HEK293 (cell line): ENCODE data around the gene ZSWIM4.
A peak's percentile ranks its signal among the peaks of the same experiment; 100 is the strongest.

Source experiments
- CTCF ChIA-PET: fragments of 350-600 bp; formaldehyde crosslinking; extraction: SDS; loops from one replicate; lab custom pipeline; 2021; ENCODE audit warnings: antibody characterized with exemption; lab: Yijun Ruan, JAX
- POLR2A ChIA-PET: fragments of 300-600 bp; formaldehyde crosslinking; extraction: SDS; loops from one replicate; lab custom pipeline; 2020; ENCODE audit warnings: antibody characterized with exemption, inconsistent platforms; lab: Yijun Ruan, JAX
- H3K27ac ChIP-seq: fragments of 200-500 bp; sonication (Bioruptor generic); 2 replicates; pipeline ENCODE4 v1.5.1; 2014; ENCODE audit warnings: low read depth, low read length, control low read depth, inconsistent platforms; ENCODE audit errors: extremely low read depth
- H3K36me3 ChIP-seq, 2 experiments: fragments of 200-500 bp in 1 of 2; sonication (Bioruptor generic) in 1 of 2; 1 replicate in 1 of 2; 2 replicates in 1 of 2; pipeline ENCODE4 v1.5.1; 2014 to 2017; ENCODE audit warnings: inconsistent platforms in 2 of 2, low read length in 2 of 2; ENCODE audit not compliant: control insufficient read depth in 2 of 2, insufficient read depth in 1 of 2
- H3K4me1 ChIP-seq: fragments of 200-500 bp; sonication (Bioruptor generic); 2 replicates; pipeline ENCODE4 v1.5.1; 2014; ENCODE audit warnings: mild to moderate bottlenecking, low read length, inconsistent platforms; ENCODE audit not compliant: control insufficient read depth, insufficient read depth
- H3K4me3 ChIP-seq: 2 replicates; pipeline ENCODE4 v1.5.1; 2011; ENCODE audit warnings: low read depth, mild to moderate bottlenecking, control low read depth, low read length, moderate library complexity
- H3K9me3 ChIP-seq: fragments of 200-500 bp; sonication (Bioruptor generic); 2 replicates; pipeline ENCODE4 v1.5.1; 2014; ENCODE audit warnings: low read depth, low read length, inconsistent platforms; ENCODE audit not compliant: control insufficient read depth, insufficient read depth
- IKZF3 ChIP-seq: fragments of 450-650 bp; IDR thresholded peaks from 2 replicates; pipeline ENCODE4 v1.5.0; 2018; ENCODE audit warnings: missing biosample characterization, mild to moderate bottlenecking, missing genetic modification characterization, moderate library complexity
- KLF7 ChIP-seq: fragments of 450-650 bp; formaldehyde crosslinking; IDR thresholded peaks from 2 replicates; pipeline ENCODE4 v1.5.1; 2016; ENCODE audit warnings: missing biosample characterization, missing genetic modification characterization, borderline replicate concordance
- KLF8 ChIP-seq: fragments of 450-650 bp; formaldehyde crosslinking; IDR thresholded peaks from 2 replicates; pipeline ENCODE4 v1.5.1; 2016; ENCODE audit warnings: missing biosample characterization, missing genetic modification characterization
- KLF9 ChIP-seq: fragments of 450-650 bp; formaldehyde crosslinking; IDR thresholded peaks from 2 replicates; pipeline ENCODE4 v1.5.1; 2016; ENCODE audit warnings: missing biosample characterization, missing genetic modification characterization, low read depth
- REPIN1 ChIP-seq: fragments of 450-650 bp; formaldehyde crosslinking; IDR thresholded peaks from 2 replicates; pipeline ENCODE4 v1.5.1; 2017; ENCODE audit warnings: missing biosample characterization, missing genetic modification characterization, low read depth
- SALL2 ChIP-seq: fragments of 450-650 bp; formaldehyde crosslinking; IDR thresholded peaks from 2 replicates; pipeline ENCODE4 v1.5.0; 2017; ENCODE audit warnings: missing biosample characterization, mild to moderate bottlenecking, missing genetic modification characterization, borderline replicate concordance
- SP2 ChIP-seq: fragments of 450-650 bp; formaldehyde crosslinking; IDR thresholded peaks from 2 replicates; pipeline ENCODE4 v1.5.1; 2016; ENCODE audit warnings: missing biosample characterization, missing genetic modification characterization
- SP3 ChIP-seq: fragments of 450-650 bp; formaldehyde crosslinking; IDR thresholded peaks from 2 replicates; pipeline ENCODE4 v1.5.1; 2016; ENCODE audit warnings: missing biosample characterization, missing genetic modification characterization
- WT1 ChIP-seq: fragments of 450-650 bp; formaldehyde crosslinking; IDR thresholded peaks from 2 replicates; pipeline ENCODE4 v1.5.1; 2016; ENCODE audit warnings: missing biosample characterization, missing genetic modification characterization
- ZBTB20 ChIP-seq: fragments of 450-650 bp; formaldehyde crosslinking; IDR thresholded peaks from 2 replicates; pipeline ENCODE4 v1.5.1; 2016; ENCODE audit warnings: missing biosample characterization, missing genetic modification characterization
- ZFHX2 ChIP-seq: fragments of 450-650 bp; formaldehyde crosslinking; conservative IDR thresholded peaks from 2 replicates; pipeline ENCODE4 v1.5.1; 2016; ENCODE audit warnings: missing biosample characterization, missing genetic modification characterization
- ZFP3 ChIP-seq: fragments of 450-650 bp; formaldehyde crosslinking; IDR thresholded peaks from 2 replicates; pipeline ENCODE4 v1.5.1; 2016; ENCODE audit warnings: low read depth, missing biosample characterization, missing genetic modification characterization
- ZNF155 ChIP-seq: fragments of 450-650 bp; formaldehyde crosslinking; IDR thresholded peaks from 2 replicates; pipeline ENCODE4 v1.5.1; 2016; ENCODE audit warnings: missing biosample characterization, missing genetic modification characterization
- ZNF302 ChIP-seq: fragments of 450-650 bp; formaldehyde crosslinking; IDR thresholded peaks from 2 replicates; pipeline ENCODE4 v1.5.1; 2016; ENCODE audit warnings: missing biosample characterization, missing genetic modification characterization, low read depth
- ZNF362 ChIP-seq: fragments of 450-650 bp; formaldehyde crosslinking; IDR thresholded peaks from 2 replicates; pipeline ENCODE4 v1.5.1; 2016; ENCODE audit warnings: missing biosample characterization, missing genetic modification characterization
- ZNF791 ChIP-seq: fragments of 450-650 bp; formaldehyde crosslinking; IDR thresholded peaks from 2 replicates; pipeline ENCODE4 v1.5.1; 2016; ENCODE audit warnings: missing biosample characterization, missing genetic modification characterization
- ZNF792 ChIP-seq: fragments of 450-650 bp; formaldehyde crosslinking; IDR thresholded peaks from 2 replicates; pipeline ENCODE4 v1.5.1; 2016; ENCODE audit warnings: missing biosample characterization, missing genetic modification characterization
- ZSCAN30 ChIP-seq: fragments of 450-650 bp; IDR thresholded peaks from 2 replicates; pipeline ENCODE4 v1.5.1; 2018; ENCODE audit warnings: missing biosample characterization, mild to moderate bottlenecking, missing genetic modification characterization, moderate library complexity
- ZXDB ChIP-seq: fragments of 450-650 bp; formaldehyde crosslinking; IDR thresholded peaks from 2 replicates; pipeline ENCODE4 v1.5.1; 2016; ENCODE audit warnings: missing biosample characterization, missing genetic modification characterization
- TF ChIP-seq, protein P1 (sequence below): fragments of 450-650 bp; formaldehyde crosslinking; IDR thresholded peaks from 2 replicates; pipeline ENCODE4 v1.5.1; 2016; ENCODE audit warnings: missing biosample characterization, missing genetic modification characterization, low read depth
- TF ChIP-seq, protein P2 (sequence below): fragments of 450-650 bp; formaldehyde crosslinking; optimal IDR thresholded peaks from 2 replicates; pipeline ENCODE3; 2016; ENCODE audit warnings: missing biosample characterization, mild to moderate bottlenecking, missing genetic modification characterization
- TF ChIP-seq, protein P3 (sequence below): fragments of 450-650 bp; formaldehyde crosslinking; IDR thresholded peaks from 2 replicates; pipeline ENCODE4 v1.5.1; 2017; ENCODE audit warnings: missing biosample characterization, missing genetic modification characterization
- TF ChIP-seq, protein P4 (sequence below): fragments of 450-650 bp; formaldehyde crosslinking; IDR thresholded peaks from 2 replicates; pipeline ENCODE4 v1.5.1; 2016; ENCODE audit warnings: missing biosample characterization, missing genetic modification characterization, borderline replicate concordance
- TF ChIP-seq, protein P5 (sequence below): fragments of 450-650 bp; IDR thresholded peaks from 2 replicates; pipeline ENCODE4 v1.5.1; 2018; ENCODE audit warnings: missing biosample characterization, mild to moderate bottlenecking, missing genetic modification characterization

ZSWIM4 gene

GRCh38 chr19:13763265-13763664 lies 32.0 kb upstream of the ZSWIM4 start:
- Histone ChIP-seq H3K27ac (no peak overlapping the region), H3K4me3 (no peak overlapping the region), H3K4me1 (no peaks in the 10 kb centered on the region), H3K9me3 (no peaks in the 10 kb centered on the region), H3K36me3 (peaks cover 25 to 63% of the 10 kb centered on the region in 2 experiments; a peak in 2 of 3 replicates)
- CTCF ChIA-PET, result no interaction called here
- POLR2A ChIA-PET, result interaction anchor here (0.5 to 1.5 kb wide), 3 partner anchors 14 to 961 kb away, joined by 3 to 4 read pairs (median 4); partner anchors contain the start of genes FARSA and THSD8
- TF ChIP-seq ZNF155 (tag by site-specific recombination), result no peak
- TF ChIP-seq, protein P1, sequence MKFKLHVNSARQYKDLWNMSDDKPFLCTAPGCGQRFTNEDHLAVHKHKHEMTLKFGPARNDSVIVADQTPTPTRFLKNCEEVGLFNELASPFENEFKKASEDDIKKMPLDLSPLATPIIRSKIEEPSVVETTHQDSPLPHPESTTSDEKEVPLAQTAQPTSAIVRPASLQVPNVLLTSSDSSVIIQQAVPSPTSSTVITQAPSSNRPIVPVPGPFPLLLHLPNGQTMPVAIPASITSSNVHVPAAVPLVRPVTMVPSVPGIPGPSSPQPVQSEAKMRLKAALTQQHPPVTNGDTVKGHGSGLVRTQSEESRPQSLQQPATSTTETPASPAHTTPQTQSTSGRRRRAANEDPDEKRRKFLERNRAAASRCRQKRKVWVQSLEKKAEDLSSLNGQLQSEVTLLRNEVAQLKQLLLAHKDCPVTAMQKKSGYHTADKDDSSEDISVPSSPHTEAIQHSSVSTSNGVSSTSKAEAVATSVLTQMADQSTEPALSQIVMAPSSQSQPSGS, result no peak
- TF ChIP-seq ZSCAN30 (tag by site-specific recombination), result no peak

DNA sequence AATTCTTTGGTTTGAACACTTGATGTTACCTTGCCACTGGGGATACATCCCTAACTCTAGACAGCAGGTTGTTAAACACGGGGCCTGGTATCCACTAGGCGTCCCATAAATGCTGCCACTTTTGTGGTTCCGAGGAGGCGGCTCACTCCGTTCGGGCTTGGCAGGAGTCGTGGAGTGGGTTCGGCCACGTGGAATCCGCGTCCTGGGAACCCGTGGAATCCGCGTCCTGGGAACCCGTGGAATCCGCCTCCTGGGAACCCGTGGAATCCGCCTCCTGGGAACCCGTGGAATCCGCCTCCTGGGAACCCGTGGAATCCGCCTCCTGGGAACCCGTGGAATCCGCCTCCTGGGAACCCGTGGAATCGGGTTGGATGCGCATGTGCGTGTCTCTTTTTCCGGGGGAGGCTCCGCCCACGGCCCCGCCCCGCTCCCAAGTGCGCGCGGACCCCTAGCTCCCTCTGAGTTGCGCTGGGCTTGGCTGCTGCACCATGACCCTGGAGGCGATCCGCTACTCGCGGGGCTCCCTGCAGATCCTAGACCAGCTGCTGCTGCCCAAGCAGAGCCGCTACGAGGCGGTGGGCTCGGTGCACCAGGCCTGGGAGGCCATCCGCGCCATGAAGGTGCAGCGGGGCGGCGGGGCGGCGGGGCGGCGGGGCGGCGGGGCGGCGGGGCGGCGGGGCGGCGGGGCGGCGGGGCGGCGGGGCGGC lies 31.0 kb upstream of the ZSWIM4 start, which contains the start of gene MRI1:
MRI1 (plus strand) TSS at position 422 of the 707 bp plus-strand sequence; CDS start at position 489, 67 bp downstream.
- Histone ChIP-seq H3K4me1 (no peaks in the 10 kb centered on the region), H3K27ac (peak within 1 kb of the TSS; percentile 35), H3K9me3 (no peaks in the 10 kb centered on the region), H3K36me3 (peaks cover 29 to 63% of the 10 kb centered on the region in 2 experiments; a peak in 2 of 3 replicates), H3K4me3 (peak within 1 kb of the TSS; percentile 85)
- ChIA-PET POLR2A (interaction anchor here (0.6 to 2.1 kb wide), 10 partner anchors 10 to 316 kb away, joined by 3 to 30 read pairs (median 4); partner anchors contain the start of gene C19orf53), CTCF (interaction anchor here (1.1 kb wide), 1 partner anchor 31 kb away, joined by 4 read pairs; no protein-coding TSS in a partner anchor)
- TF ChIP-seq ZFHX2 (peak; percentile 73), REPIN1 (no peak), KLF7 (tag by site-specific recombination) (0 out of 2 replicates have a peak, but pooled peaks have one; percentile 21), ZNF792 (tag by site-specific recombination) (0 out of 2 replicates have a peak, but pooled peaks have one; percentile 72), SP3 (tag by site-specific recombination) (peak; percentile 70), KLF8 (tag by site-specific recombination) (peak; percentile 44; the same call in 1 of the 2 replicates), KLF9 (peak; percentile 83), WT1 (no peak), ZFP3 (tag by site-specific recombination) (no peak), ZXDB (tag by site-specific recombination) (peak; percentile 100), SALL2 (tag by site-specific recombination) (no peak), IKZF3 (tag by site-specific recombination) (peak; percentile 92), ZNF362 (no peak), SP2 (peak; percentile 74), ZNF791 (no peak), ZBTB20 (tag by site-specific recombination) (0 out of 2 replicates have a peak, but pooled peaks have one; percentile 1), ZNF302 (tag by site-specific recombination) (no peak)
- TF ChIP-seq, protein P2, sequence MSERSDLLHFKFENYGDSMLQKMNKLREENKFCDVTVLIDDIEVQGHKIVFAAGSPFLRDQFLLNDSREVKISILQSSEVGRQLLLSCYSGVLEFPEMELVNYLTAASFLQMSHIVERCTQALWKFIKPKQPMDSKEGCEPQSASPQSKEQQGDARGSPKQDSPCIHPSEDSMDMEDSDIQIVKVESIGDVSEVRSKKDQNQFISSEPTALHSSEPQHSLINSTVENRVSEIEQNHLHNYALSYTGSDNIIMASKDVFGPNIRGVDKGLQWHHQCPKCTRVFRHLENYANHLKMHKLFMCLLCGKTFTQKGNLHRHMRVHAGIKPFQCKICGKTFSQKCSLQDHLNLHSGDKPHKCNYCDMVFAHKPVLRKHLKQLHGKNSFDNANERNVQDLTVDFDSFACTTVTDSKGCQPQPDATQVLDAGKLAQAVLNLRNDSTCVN (tag by site-specific recombination), result peak; percentile 53
- TF ChIP-seq, protein P3, sequence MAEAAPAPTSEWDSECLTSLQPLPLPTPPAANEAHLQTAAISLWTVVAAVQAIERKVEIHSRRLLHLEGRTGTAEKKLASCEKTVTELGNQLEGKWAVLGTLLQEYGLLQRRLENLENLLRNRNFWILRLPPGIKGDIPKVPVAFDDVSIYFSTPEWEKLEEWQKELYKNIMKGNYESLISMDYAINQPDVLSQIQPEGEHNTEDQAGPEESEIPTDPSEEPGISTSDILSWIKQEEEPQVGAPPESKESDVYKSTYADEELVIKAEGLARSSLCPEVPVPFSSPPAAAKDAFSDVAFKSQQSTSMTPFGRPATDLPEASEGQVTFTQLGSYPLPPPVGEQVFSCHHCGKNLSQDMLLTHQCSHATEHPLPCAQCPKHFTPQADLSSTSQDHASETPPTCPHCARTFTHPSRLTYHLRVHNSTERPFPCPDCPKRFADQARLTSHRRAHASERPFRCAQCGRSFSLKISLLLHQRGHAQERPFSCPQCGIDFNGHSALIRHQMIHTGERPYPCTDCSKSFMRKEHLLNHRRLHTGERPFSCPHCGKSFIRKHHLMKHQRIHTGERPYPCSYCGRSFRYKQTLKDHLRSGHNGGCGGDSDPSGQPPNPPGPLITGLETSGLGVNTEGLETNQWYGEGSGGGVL (tag by site-specific recombination), result peak; percentile 65; the same call in 1 of the 2 replicates
- TF ChIP-seq, protein P4, sequence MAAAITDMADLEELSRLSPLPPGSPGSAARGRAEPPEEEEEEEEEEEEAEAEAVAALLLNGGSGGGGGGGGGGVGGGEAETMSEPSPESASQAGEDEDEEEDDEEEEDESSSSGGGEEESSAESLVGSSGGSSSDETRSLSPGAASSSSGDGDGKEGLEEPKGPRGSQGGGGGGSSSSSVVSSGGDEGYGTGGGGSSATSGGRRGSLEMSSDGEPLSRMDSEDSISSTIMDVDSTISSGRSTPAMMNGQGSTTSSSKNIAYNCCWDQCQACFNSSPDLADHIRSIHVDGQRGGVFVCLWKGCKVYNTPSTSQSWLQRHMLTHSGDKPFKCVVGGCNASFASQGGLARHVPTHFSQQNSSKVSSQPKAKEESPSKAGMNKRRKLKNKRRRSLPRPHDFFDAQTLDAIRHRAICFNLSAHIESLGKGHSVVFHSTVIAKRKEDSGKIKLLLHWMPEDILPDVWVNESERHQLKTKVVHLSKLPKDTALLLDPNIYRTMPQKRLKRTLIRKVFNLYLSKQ (tag by site-specific recombination), result no peak
- TF ChIP-seq, protein P5, sequence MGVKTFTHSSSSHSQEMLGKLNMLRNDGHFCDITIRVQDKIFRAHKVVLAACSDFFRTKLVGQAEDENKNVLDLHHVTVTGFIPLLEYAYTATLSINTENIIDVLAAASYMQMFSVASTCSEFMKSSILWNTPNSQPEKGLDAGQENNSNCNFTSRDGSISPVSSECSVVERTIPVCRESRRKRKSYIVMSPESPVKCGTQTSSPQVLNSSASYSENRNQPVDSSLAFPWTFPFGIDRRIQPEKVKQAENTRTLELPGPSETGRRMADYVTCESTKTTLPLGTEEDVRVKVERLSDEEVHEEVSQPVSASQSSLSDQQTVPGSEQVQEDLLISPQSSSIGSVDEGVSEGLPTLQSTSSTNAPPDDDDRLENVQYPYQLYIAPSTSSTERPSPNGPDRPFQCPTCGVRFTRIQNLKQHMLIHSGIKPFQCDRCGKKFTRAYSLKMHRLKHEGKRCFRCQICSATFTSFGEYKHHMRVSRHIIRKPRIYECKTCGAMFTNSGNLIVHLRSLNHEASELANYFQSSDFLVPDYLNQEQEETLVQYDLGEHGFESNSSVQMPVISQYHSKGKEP (tag by site-specific recombination), result no peak
